GM19099 (cell line): ENCODE measurements around the gene CECR2.

Experiments
- POLR2A ChIP-seq: IDR thresholded peaks from 3 replicates; pipeline ENCODE4 v1.6.1; 2011; ENCODE audit warnings: low read depth; ENCODE audit not compliant: insufficient read length; ENCODE audit errors: extremely low read depth

Gene CECR2

GRCh38 chr22:17350292-17350691 is 19.0 kb upstream of the CECR2 start:
- TF ChIP-seq POLR2A = no peak

GRCh38 chr22:17352798-17353197 is 16.5 kb upstream of the CECR2 start:
- TF ChIP-seq POLR2A = no peak

GRCh38 chr22:17357688-17358087 is 11.6 kb upstream of the CECR2 start:
- no peak for TF ChIP-seq POLR2A

GRCh38 chr22:17358415-17358814 is 10.8 kb upstream of the CECR2 start:
- TF ChIP-seq POLR2A = no peak

GRCh38 chr22:17359501-17359900 is 9.8 kb upstream of the CECR2 start:
- no peak for TF ChIP-seq POLR2A

GRCh38 chr22:17366329-17366728 is 2.9 kb upstream of the CECR2 start:
- TF ChIP-seq POLR2A = no peak

- no peak for TF ChIP-seq POLR2A
These were observed 2.4 kb upstream of the CECR2 start for GRCh38 chr22:17366830-17367229.

- TF ChIP-seq POLR2A = no peak
These were observed 1.1 kb upstream of the CECR2 start for GRCh38 chr22:17368144-17368543.

GRCh38 chr22:17368554-17369438 is 464 bp upstream of the CECR2 start:
- TF ChIP-seq POLR2A = no peak

- no peak for TF ChIP-seq POLR2A
These were observed 936 bp downstream of the CECR2 start for GRCh38 chr22:17370026-17370765.

GRCh38 chr22:17370766-17371432 is 1.6 kb downstream of the CECR2 start:
- no peak for TF ChIP-seq POLR2A

- TF ChIP-seq POLR2A = no peak
These were observed 2.2 kb downstream of the CECR2 start for GRCh38 chr22:17371448-17371847.

GRCh38 chr22:17373855-17374254 is 4.6 kb downstream of the CECR2 start:
- no peak for TF ChIP-seq POLR2A

- no peak for TF ChIP-seq POLR2A
These were observed 6.8 kb downstream of the CECR2 start for GRCh38 chr22:17375914-17376614.

GRCh38 chr22:17376950-17377349 is 7.7 kb downstream of the CECR2 start:
- TF ChIP-seq POLR2A = no peak
